Thymus (tissue), 11 donors: Measurements from ENCODE around the gene EPB41L5. TPM values are rescaled to one million over a fixed set of nuclear protein-coding genes. Genes with fewer than 3 reads are reported as not detected.
"Not testable (repeated sequence)": the region's sequence is repeated elsewhere in the genome, so short reads cannot be mapped to it uniquely, and the experiment has no call there.

Experiments
- DNase-seq, 9 donors: peaks; one replicate each; pipeline ENCODE4 v3.0.0-alpha.2; 2013; ENCODE audit warnings: low spot score in 9 of 9, low read depth in 6 of 9, missing footprints in 1 of 9
- H3K27ac ChIP-seq, 2 donors: one replicate each; pipeline ENCODE4 v1.5.1; 2013; ENCODE audit warnings: control low read depth in 1 of 2, low read depth in 1 of 2, low read length in 1 of 2, mild to moderate bottlenecking in 1 of 2, moderate library complexity in 1 of 2
- H3K27me3 ChIP-seq, 2 donors: one replicate each; pipeline ENCODE4 v1.5.1; 2013; ENCODE audit warnings: low read length in 1 of 2; ENCODE audit not compliant: control insufficient read depth in 2 of 2, insufficient read depth in 1 of 2
- H3K36me3 ChIP-seq, 2 donors: one replicate each; pipeline ENCODE4 v1.5.1; 2013; ENCODE audit warnings: low read length in 1 of 2, mild to moderate bottlenecking in 1 of 2, moderate library complexity in 1 of 2; ENCODE audit not compliant: control insufficient read depth in 2 of 2, insufficient read depth in 2 of 2
- H3K4me1 ChIP-seq, 2 donors: one replicate each; pipeline ENCODE4 v1.5.1; 2013; ENCODE audit warnings: low read length in 2 of 2; ENCODE audit not compliant: control insufficient read depth in 2 of 2, insufficient read depth in 2 of 2
- H3K4me3 ChIP-seq, 2 donors: one replicate each; pipeline ENCODE4 v1.5.1; 2013; ENCODE audit warnings: low read length in 2 of 2, control low read depth in 1 of 2, mild to moderate bottlenecking in 1 of 2
- H3K9me3 ChIP-seq, 2 donors: one replicate each; pipeline ENCODE4 v1.5.1; 2013; ENCODE audit warnings: low read length in 1 of 2, mild to moderate bottlenecking in 1 of 2; ENCODE audit not compliant: control insufficient read depth in 2 of 2, insufficient read depth in 1 of 2
- WGBS: extraction: QIAGEN DNeasy Blood & Tissue Kit; methylation state at CpG from one replicate; pipeline ENCODE4 v1.1.7; 2013; 5-methylcytosine and 5-hydroxymethylcytosine counted together
- polyA plus RNA-seq: library from polyadenylated mRNA; stranded (reverse); fragments of 200-250 nt; gene quantifications from one replicate; pipeline ENCODE4 v1.2.3, GENCODE V29; 2013
- total RNA-seq: library from RNA; stranded (reverse); fragments of 120-200 nt; gene quantifications from one replicate; pipeline ENCODE4 v1.2.4, GENCODE V29; 2013
- donor health status: healthy.

Gene EPB41L5
- total and polyA plus RNA-seq, 2 donors: 4.9 to 9.3 TPM

- Histone ChIP-seq H3K27ac (no peak overlapping the region), H3K36me3 (no peaks in the 10 kb centered on the region), H3K4me1 (no peaks in the 10 kb centered on the region), H3K9me3 (peaks cover 0 to 6% of the 10 kb centered on the region in 2 donors), H3K27me3 (no peaks in the 10 kb centered on the region), H3K4me3 (no peak overlapping the region)
- no peak for DNase-seq
- 86% methylated on average over 6 of the region's 6 CpGs for WGBS
These were observed 54.1 kb downstream of the EPB41L5 start for GRCh38 chr2:120066800-120067547.

GRCh38 chr2:120068040-120068658 is 55.3 kb downstream of the EPB41L5 start:
- not testable (repeated sequence) for H3K4me3 ChIP-seq, H3K27me3 ChIP-seq, H3K9me3 ChIP-seq, H3K36me3 ChIP-seq, DNase-seq, H3K27ac ChIP-seq, H3K4me1 ChIP-seq
- 96% methylated on average over 20 of the region's 20 CpGs for WGBS

GRCh38 chr2:120075545-120075944 is 62.7 kb downstream of the EPB41L5 start:
- Histone ChIP-seq H3K27me3 (no peaks in the 10 kb centered on the region), H3K9me3 (no peaks in the 10 kb centered on the region), H3K4me3 (no peak overlapping the region), H3K4me1 (no peaks in the 10 kb centered on the region), H3K36me3 (no peaks in the 10 kb centered on the region), H3K27ac (no peak overlapping the region)
- 95% methylated on average over 1 of the region's 1 CpG for WGBS
- DNase-seq: no peak

GRCh38 chr2:120077896-120078295 is 65.0 kb downstream of the EPB41L5 start:
- Histone ChIP-seq H3K36me3 (no peaks in the 10 kb centered on the region), H3K4me1 (no peaks in the 10 kb centered on the region), H3K9me3 (no peaks in the 10 kb centered on the region), H3K27ac (no peak overlapping the region), H3K27me3 (no peaks in the 10 kb centered on the region), H3K4me3 (no peak overlapping the region)
- no peak for DNase-seq
- WGBS: 94% methylated on average over 3 of the region's 3 CpGs

GRCh38 chr2:120079647-120080046 is 66.8 kb downstream of the EPB41L5 start:
- DNase-seq: no peak
- H3K9me3 ChIP-seq: no peaks in the 10 kb centered on the region
- no peak overlapping the region for H3K27ac ChIP-seq
- no peaks in the 10 kb centered on the region for H3K36me3 ChIP-seq
- no peaks in the 10 kb centered on the region for H3K27me3 ChIP-seq
- no peaks in the 10 kb centered on the region for H3K4me1 ChIP-seq
- 55% methylated on average over 2 of the region's 2 CpGs for WGBS
- H3K4me3 ChIP-seq: no peak overlapping the region

- WGBS: 95% methylated on average over 3 of the region's 3 CpGs
- no peaks in the 10 kb centered on the region for H3K4me1 ChIP-seq
- DNase-seq: no peak
- H3K27me3 ChIP-seq: no peaks in the 10 kb centered on the region
- H3K4me3 ChIP-seq: no peak overlapping the region
- H3K9me3 ChIP-seq: no peaks in the 10 kb centered on the region
- no peaks in the 10 kb centered on the region for H3K36me3 ChIP-seq
- H3K27ac ChIP-seq: no peak overlapping the region
These were observed 78.6 kb downstream of the EPB41L5 start for GRCh38 chr2:120091436-120091835.

- Histone ChIP-seq H3K27me3 (no peaks in the 10 kb centered on the region), H3K9me3 (no peaks in the 10 kb centered on the region)
- WGBS: 97% methylated on average over 1 of the region's 1 CpG
These were observed 81.9 kb downstream of the EPB41L5 start for GRCh38 chr2:120094795-120095194.

GRCh38 chr2:120100627-120101026 is 87.8 kb downstream of the EPB41L5 start:
- no peaks in the 10 kb centered on the region for H3K36me3 ChIP-seq
- H3K4me3 ChIP-seq: no peak overlapping the region
- 97% methylated on average over 1 of the region's 1 CpG for WGBS
- no peaks in the 10 kb centered on the region for H3K27me3 ChIP-seq
- H3K27ac ChIP-seq: no peak overlapping the region
- H3K4me1 ChIP-seq: no peaks in the 10 kb centered on the region
- no peak for DNase-seq
- H3K9me3 ChIP-seq: no peaks in the 10 kb centered on the region

More at GRCh38 chr2:120094795-120095194, 81.9 kb downstream of the EPB41L5 start:
- Histone ChIP-seq H3K27ac (no peak overlapping the region), H3K36me3 (no peaks in the 10 kb centered on the region), H3K4me3 (no peak overlapping the region), H3K4me1 (no peaks in the 10 kb centered on the region)
- no peak for DNase-seq

GRCh38 chr2:120103723-120104467 is 91.0 kb downstream of the EPB41L5 start:
- Histone ChIP-seq H3K27ac (no peak overlapping the region), H3K27me3 (no peaks in the 10 kb centered on the region), H3K4me1 (no peaks in the 10 kb centered on the region), H3K36me3 (no peaks in the 10 kb centered on the region), H3K4me3 (no peak overlapping the region), H3K9me3 (no peaks in the 10 kb centered on the region)
- over 99% methylated on average over 4 of the region's 4 CpGs for WGBS
- no peak for DNase-seq
